G401 (cell line): ENCODE data around the gene PLCXD3. TPM values are rescaled to one million over a fixed set of nuclear protein-coding genes. Genes with fewer than 3 reads are reported as not detected.

ENCODE experiments used
- DNase-seq: peaks from one replicate; pipeline ENCODE4 v3.0.0-alpha.2; 2015; ENCODE audit warnings: low spot score
- in situ Hi-C: cut with HindIII; loops from 2 replicates; pipeline ENCODE4 v1.10.0; 2016; ENCODE audit warnings: low sequenced_read_pairs, mixed read lengths
- total RNA-seq: library from RNA; depleted of rRNA; stranded (reverse); fragments of >200 nt; shearing (Covaris generic); gene quantifications from 2 replicates; pipeline ENCODE4 v1.2.3, GENCODE V29; 2014

Gene PLCXD3
- total RNA-seq, 1 experiment from 2014 or later, result not detected

GRCh38 chr5:41312478-41313060 is 197.8 kb downstream of the PLCXD3 start:
- in situ Hi-C loops, result no loop called here
- no peak for DNase-seq

DNA sequence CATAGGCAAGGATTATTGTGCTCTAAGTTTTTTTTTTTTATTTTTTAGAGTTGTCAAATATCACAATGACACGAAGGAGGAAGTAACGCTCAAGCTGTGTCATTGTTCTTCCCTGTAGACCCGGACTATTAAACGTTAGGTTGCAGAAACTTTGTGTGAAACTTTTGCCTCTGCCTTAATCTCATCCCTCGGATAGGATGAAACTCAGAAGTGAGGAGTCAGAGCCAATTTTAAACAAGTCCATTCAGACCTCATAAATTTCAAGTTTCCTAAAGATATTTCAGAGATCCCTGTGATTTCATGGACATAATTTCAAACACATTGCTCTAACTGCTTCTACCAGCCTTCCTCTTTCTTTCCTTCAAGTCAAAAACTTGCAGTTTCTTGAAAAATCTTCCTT is 198.3 kb downstream of the PLCXD3 start:
- in situ Hi-C loops, result no loop called here
- no peak for DNase-seq

DNA sequence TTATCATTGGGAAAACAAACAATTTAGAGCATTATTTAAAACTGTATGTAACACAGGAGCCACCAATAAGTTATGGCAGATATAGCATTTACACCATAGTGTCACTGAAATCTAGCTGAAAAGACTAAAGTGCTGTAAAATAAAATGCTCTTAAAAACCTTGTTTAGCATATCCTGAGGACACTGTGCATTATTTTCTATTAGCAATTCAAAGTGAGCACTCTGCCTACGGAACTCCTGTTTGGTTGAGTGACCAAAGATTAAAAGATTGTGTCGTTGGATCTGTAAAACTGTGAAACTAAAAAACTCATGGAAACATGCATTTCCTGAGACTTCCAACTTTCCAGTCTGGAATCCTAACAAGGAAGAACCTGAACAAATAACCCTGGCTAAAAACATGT is 201.1 kb downstream of the PLCXD3 start:
- in situ Hi-C loops, result no loop called here
- DNase-seq, result no peak

DNA sequence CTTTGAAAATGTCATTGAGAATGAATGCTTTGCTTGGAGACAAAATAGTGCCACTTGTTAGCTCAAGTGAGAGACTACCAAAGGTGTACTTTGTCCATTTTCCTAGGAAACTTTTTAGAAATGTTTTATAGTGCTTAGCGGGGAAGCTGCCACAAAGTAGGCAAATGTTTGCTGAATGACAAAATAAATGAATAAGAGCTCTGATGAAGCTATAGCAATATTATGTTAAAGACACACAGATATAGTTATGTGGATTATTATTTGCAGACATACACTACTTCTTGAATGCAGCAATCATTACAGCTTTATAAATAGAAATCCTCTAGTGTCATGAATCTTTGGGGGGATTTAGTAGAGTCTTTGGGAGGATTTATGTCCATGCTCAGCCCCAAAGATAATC is 204.4 kb downstream of the PLCXD3 start:
- DNase-seq, result no peak
- in situ Hi-C loops, result no loop called here

GRCh38 chr5:41305056-41305455 is 205.3 kb downstream of the PLCXD3 start:
- in situ Hi-C loops, result no loop called here
- no peak for DNase-seq

DNA sequence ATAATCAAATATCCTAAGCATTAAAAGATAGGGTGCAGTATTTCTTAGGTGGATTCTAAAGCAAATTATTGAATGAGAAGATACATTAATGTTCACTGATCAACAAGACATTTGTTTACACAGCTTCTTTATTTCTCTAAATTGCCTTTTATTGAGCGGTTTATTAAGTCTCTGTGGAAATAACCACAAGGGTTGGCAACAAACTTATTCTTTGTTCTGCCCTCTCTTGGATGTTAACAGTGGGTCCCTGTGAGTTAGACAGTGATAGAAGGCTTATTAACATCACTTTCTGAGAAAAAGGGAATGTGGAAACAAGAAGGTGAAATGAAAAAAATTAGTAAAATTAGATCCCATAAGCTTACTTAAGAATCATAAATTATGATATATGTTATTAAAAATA is 214.3 kb downstream of the PLCXD3 start:
- in situ Hi-C loops, result no loop called here
- no peak for DNase-seq

DNA sequence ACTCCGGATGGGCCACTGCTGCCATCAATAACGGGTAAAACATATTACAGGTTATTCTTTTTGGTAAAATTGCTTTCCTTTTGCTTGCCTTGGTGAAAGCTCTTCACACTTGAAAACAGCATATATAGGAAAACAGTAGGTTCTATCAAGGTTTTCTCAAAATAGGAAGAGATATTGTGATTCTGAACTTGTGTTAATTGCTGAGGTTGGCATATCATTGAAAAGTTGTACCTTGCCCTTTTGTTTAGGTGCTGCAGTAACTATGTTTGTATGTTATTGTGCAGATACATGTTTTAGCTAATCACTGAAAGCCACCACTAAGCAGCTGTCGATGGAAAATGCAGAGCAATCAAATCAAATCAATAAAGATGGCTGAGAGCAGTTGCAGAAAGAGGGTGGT is 219.1 kb downstream of the PLCXD3 start:
- DNase-seq, result no peak
- in situ Hi-C loops, result no loop called here

- no peak for DNase-seq
- in situ Hi-C loops, result no loop called here
Measured at GRCh38 chr5:41290810-41291209, 219.6 kb downstream of the PLCXD3 start.

GRCh38 chr5:41289970-41290464 is 220.4 kb downstream of the PLCXD3 start:
- no peak for DNase-seq
- in situ Hi-C loops, result no loop called here

- in situ Hi-C loops, result no loop called here
- DNase-seq, result no peak
Measured at GRCh38 chr5:41286696-41287095, 223.7 kb downstream of the PLCXD3 start.

DNA sequence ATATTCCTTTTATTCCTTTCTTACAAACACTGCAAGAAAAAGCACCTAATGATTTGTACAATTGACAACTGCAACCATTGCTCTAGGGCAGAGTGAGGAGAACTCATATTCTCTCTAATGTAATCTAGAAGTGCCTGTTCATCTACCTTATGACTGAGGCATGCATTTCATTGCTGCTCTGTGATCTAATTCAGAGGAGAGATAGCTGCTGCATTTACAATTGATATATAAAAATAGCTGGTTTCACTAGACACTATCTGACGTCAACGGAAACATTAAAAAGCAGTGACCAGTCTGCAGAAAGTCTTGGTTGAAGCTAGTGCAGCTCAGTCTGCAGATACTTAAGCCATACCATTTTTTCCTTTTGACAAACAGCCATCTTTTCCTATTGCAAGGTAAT is 224.2 kb downstream of the PLCXD3 start:
- no peak for DNase-seq
- in situ Hi-C loops, result no loop called here

GRCh38 chr5:41284938-41285337 is 225.5 kb downstream of the PLCXD3 start:
- no peak for DNase-seq
- in situ Hi-C loops, result no loop called here

DNA sequence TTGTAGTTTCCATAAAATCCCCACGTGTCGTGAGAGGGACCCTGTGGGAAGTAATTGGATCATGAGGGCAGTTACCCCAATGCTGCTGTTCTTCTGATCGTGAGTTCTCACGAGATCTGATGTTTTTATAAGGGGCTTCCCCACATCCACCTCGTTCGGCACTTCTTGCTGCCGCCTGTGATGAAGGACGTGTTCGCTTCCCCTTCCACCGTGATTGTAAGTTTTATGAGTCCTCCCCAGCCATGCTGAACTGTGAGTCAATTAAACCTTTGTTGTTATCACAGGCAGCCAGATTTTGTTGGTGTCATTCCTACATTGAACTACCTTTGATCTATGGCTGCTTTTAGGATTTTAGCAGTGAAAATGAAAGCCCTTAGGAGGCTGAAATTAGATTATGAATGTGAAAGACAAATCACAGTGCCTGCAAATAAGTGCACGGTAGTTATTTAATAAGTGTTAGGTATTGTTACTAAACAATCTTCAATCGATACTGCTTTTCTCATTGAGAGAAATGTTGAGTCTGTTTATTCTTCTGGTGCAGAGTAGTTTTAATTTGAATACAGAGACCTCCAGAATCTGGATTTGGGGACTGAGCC is 229.1 kb downstream of the PLCXD3 start:
- DNase-seq, result no peak
- in situ Hi-C loops, result no loop called here

DNA sequence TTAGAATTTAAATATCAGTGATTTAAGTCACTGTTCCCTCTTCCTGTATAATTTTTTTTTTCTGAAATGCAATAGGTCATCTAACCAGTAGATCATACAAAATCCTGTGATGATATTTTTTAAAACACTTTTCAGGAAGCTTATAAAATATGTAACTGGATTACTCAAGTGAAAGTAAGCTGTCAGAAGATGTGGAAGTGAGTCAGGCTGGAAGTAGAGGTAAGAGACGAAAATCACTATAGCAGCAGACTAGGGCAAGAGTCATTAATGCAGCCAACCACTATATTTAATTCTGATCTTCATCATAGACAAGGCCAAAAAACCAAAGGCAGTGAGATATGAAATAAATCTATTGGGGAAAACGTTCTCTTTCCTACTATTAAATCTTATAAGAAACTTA is 231.4 kb downstream of the PLCXD3 start:
- no peak for DNase-seq
- in situ Hi-C loops, result no loop called here

DNA sequence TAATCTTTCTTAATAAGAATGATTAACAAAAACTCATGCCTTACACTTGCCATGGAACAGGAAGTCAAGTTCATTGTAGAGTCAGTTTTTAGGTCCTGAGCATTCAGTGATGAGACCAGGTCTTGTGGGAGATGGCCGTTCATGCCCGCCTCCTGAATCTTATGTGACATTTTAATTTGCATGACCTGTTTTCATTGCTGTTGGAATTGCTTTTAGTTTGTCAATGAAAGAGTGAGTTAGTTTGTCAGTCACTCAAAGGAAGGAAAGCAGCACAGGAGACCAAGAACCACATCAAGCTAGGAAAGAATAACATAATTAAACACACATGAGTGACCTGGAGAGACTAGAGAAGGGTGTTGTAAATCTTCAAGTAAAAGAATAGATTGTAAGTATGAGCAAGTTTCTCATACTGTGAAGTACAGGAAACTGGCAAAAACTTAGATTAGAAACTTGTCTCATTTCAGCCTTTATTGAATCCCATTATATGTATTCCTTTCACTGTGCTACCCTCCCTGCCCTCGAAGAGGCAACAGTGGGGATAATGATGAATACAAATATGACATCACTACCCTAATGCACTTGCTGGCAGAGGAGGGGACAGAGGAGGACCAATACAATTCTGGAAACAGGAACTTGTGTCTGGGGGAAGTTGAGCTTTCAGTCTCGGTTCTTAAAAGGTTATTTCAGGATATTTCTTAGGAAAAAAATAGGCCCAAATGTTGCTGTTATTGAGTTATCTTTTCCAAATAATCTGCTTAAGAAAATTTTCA is 232.7 kb downstream of the PLCXD3 start:
- no peak for DNase-seq
- in situ Hi-C loops, result no loop called here

DNA sequence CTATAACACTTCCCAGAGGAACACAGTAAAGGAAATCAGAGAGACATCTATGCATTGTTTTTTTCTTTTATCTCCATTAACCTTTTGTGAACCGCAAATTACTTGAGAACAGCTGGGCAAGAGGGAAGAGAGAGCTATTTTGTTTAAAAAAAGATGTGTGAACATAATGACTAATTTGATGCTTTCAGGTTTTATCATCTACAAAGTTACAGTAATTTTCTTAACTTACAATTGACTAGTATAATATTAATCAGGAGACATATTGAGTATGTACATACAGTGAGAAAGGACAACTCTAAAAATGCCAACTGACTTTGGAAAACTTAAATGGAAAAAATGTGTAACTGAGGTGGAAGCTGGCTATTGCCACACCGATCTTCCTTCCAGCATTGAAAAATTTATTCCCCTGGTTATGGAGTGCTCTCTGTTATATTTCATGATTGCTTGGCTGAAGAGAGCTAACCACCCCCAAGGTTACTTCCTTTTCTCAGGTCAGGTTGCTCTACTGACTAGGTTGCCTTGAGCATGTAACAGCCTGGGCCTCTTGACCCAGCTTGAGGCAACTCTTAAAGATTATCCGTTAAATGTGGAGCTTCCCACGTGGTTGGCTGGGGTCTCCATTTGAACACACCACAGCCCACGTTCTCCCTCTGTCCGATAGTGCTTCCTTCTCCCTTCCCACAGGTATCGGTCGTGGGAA is 234.4 kb downstream of the PLCXD3 start:
- no peak for DNase-seq
- in situ Hi-C loops, result no loop called here

- peak; percentile 86 for DNase-seq
- in situ Hi-C loops, result no loop called here
Measured at GRCh38 chr5:41270423-41271251, 239.8 kb downstream of the PLCXD3 start.

DNA sequence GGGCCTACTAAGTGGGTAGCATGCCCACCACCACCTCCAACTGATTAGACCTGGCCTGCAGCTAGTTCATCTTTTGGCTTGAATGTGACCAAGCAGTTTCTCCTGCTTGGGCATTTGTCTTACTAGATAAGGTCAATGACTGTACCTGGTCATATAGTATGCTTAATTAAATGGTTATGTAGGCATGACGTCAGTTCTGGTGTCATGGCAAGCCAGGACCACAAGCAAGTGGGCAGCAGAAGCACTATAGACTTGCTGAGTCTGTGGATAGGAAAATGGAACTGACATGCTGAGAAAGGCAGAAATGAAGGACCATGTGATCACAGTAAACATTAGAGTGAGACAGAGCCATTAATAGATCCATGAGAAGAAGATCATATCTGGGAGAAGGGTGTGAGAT is 241.5 kb downstream of the PLCXD3 start:
- in situ Hi-C loops, result no loop called here
- DNase-seq, result no peak

DNA sequence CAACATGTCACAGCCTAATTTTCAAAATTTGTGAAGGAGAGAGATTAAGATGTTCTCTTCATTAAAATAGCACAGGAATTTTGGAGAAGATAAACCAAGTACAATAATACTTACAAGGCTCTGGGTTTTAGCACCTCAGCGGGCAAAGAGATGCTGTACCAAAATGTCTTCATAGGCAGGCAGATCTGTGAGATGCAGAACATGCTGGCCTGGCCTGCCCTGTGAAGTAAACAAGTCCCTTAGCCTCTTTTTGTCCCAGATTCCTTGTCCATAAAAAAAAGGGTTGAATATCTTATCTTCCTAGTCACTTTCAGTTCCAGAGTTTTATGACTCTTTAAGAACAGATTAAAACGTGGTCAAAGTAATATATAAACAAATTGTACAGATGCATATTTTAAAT is 244.0 kb downstream of the PLCXD3 start:
- in situ Hi-C loops, result no loop called here

More for the DNA sequence above, 244.0 kb downstream of the PLCXD3 start:
- no peak for DNase-seq
